GM23338 (cell line): Measurements from ENCODE around the gene DCAKD. TPM values are rescaled to one million over a fixed set of nuclear protein-coding genes. Genes with fewer than 3 reads are reported as not detected.

Source experiments
- ATAC-seq: fragments of 200-7000 bp; cut with Tn5 transposase; 3 replicates; pipeline ENCODE4 v1.9.1; 2020
- DNase-seq: peaks from one replicate; pipeline ENCODE4 v3.0.0-alpha.2; 2015; ENCODE audit warnings: low spot score
- H2AFZ ChIP-seq: fragments of 200-600 bp; sonication (generic); 2 replicates; pipeline ENCODE4 v1.8.0; 2016; ENCODE audit warnings: antibody characterized with exemption, mild to moderate bottlenecking, moderate library complexity
- H3F3A ChIP-seq: fragments of 200-600 bp; sonication (generic); replicated peaks from 2 replicates; pipeline ENCODE4 v1.8.0; 2017; ENCODE audit warnings: antibody characterized with exemption, mixed run types, low read depth
- H3K27ac ChIP-seq: fragments of 200-600 bp; sonication (generic); 2 replicates; pipeline ENCODE4 v1.6.1; 2016; ENCODE audit warnings: low read depth
- H3K27me3 ChIP-seq: fragments of 200-600 bp; sonication (generic); 2 replicates; pipeline ENCODE4 v1.8.0; 2016; ENCODE audit warnings: mild to moderate bottlenecking, mixed run types, moderate library complexity; ENCODE audit not compliant: insufficient read depth
- H3K36me3 ChIP-seq: fragments of 200-600 bp; sonication (generic); 2 replicates; pipeline ENCODE4 v1.8.0; 2016; ENCODE audit warnings: mild to moderate bottlenecking; ENCODE audit not compliant: insufficient read depth
- H3K4me1 ChIP-seq: fragments of 200-600 bp; sonication (generic); 2 replicates; pipeline ENCODE4 v1.8.0; 2016; ENCODE audit warnings: mild to moderate bottlenecking, moderate library complexity; ENCODE audit not compliant: insufficient read depth
- H3K4me2 ChIP-seq: fragments of 200-600 bp; sonication (generic); 2 replicates; pipeline ENCODE4 v1.7.1; 2017; ENCODE audit warnings: mixed run types
- H3K4me3 ChIP-seq: fragments of 200-600 bp; sonication (generic); 2 replicates; pipeline ENCODE4 v1.6.1; 2016; ENCODE audit warnings: mixed run types
- H3K79me2 ChIP-seq: fragments of 200-600 bp; sonication (generic); replicated peaks from 2 replicates; pipeline ENCODE4 v1.8.0; 2017; ENCODE audit warnings: mild to moderate bottlenecking; ENCODE audit not compliant: insufficient read depth
- H3K9me2 ChIP-seq: fragments of 200-600 bp; sonication (generic); 2 replicates; pipeline ENCODE4 v1.8.0; 2017; ENCODE audit not compliant: insufficient read depth
- H4K20me1 ChIP-seq: fragments of 200-600 bp; sonication (generic); replicated peaks from 2 replicates; pipeline ENCODE4 v1.8.0; 2017; ENCODE audit warnings: mild to moderate bottlenecking; ENCODE audit not compliant: insufficient read depth
- H3K27ac Mint-ChIP-seq: 2 replicates; pipeline ENCODE4 v1.8.0; 2020; ENCODE audit warnings: inconsistent platforms, mild to moderate bottlenecking, moderate library complexity, mixed read lengths
- H3K27me3 Mint-ChIP-seq: 3 replicates; pipeline ENCODE4 v1.8.0; 2022; ENCODE audit warnings: low read depth, mild to moderate bottlenecking, moderate library complexity, mixed read lengths, inconsistent platforms; ENCODE audit not compliant: insufficient read depth, poor library complexity
- H3K36me3 Mint-ChIP-seq: 3 replicates; pipeline ENCODE4 v1.8.0; 2021; ENCODE audit warnings: low read depth, mild to moderate bottlenecking, inconsistent platforms, moderate library complexity, mixed read lengths
- H3K4me1 Mint-ChIP-seq: 3 replicates; pipeline ENCODE4 v1.8.0; 2020; ENCODE audit warnings: mild to moderate bottlenecking, inconsistent platforms, mixed read lengths
- H3K4me3 Mint-ChIP-seq: 3 replicates; pipeline ENCODE4 v1.8.0; 2021; ENCODE audit warnings: moderate library complexity, mild to moderate bottlenecking, inconsistent platforms, mixed read lengths
- H3K9me3 Mint-ChIP-seq: 3 replicates; pipeline ENCODE4 v1.8.0; 2020; ENCODE audit warnings: moderate library complexity, mild to moderate bottlenecking, inconsistent platforms, mixed read lengths
- CREB1 ChIP-seq: fragments of 250-450 bp; sonication (Bioruptor Pico); IDR thresholded peaks from 2 replicates; pipeline ENCODE4 v1.5.0; 2020; ENCODE audit warnings: low read depth, mild to moderate bottlenecking, moderate library complexity
- CTCF ChIP-seq, 2 experiments: fragments of 200-600 bp in 1 of 2; sonication (generic) in 1 of 2; conservative IDR thresholded peaks; 2 replicates each; pipeline versions ENCODE4 v1.5.1 to v1.6.1; 2016 to 2017; ENCODE audit warnings: antibody characterized with exemption in 2 of 2, low read depth in 2 of 2, mild to moderate bottlenecking in 2 of 2, moderate library complexity in 1 of 2
- ETS1 ChIP-seq: IDR thresholded peaks from 2 replicates; pipeline ENCODE4 v1.6.1; 2016; ENCODE audit warnings: antibody characterized with exemption
- EZH2 ChIP-seq: fragments of 200-600 bp; sonication (generic); IDR thresholded peaks from one replicate; pipeline ENCODE4 v1.8.0; 2017; ENCODE audit warnings: antibody characterized with exemption, mild to moderate bottlenecking, low read depth; ENCODE audit not compliant: unreplicated experiment
- EZH2phosphoT487 ChIP-seq: fragments of 200-600 bp; sonication (generic); IDR thresholded peaks from one replicate; pipeline ENCODE4 v1.8.1; 2018; ENCODE audit warnings: antibody characterized with exemption; ENCODE audit not compliant: unreplicated experiment
- JUNB ChIP-seq: IDR thresholded peaks from one replicate; pipeline ENCODE4 v1.6.1; 2016; ENCODE audit warnings: antibody characterized with exemption; ENCODE audit not compliant: unreplicated experiment
- NANOG ChIP-seq: IDR thresholded peaks from 2 replicates; pipeline ENCODE4 v1.6.1; 2016; ENCODE audit warnings: antibody characterized with exemption, borderline replicate concordance
- POLR2AphosphoS5 ChIP-seq: IDR thresholded peaks from 2 replicates; pipeline ENCODE4 v1.6.1; 2016; ENCODE audit warnings: antibody characterized with exemption, low read depth
- REST ChIP-seq: IDR thresholded peaks from one replicate; pipeline ENCODE4 v1.6.1; 2018; ENCODE audit warnings: antibody characterized with exemption; ENCODE audit not compliant: unreplicated experiment
- STAT1 ChIP-seq: IDR thresholded peaks from one replicate; pipeline ENCODE4 v1.6.1; 2016; ENCODE audit warnings: antibody characterized with exemption; ENCODE audit not compliant: unreplicated experiment
- ZNF114 ChIP-seq: fragments of 250-450 bp; sonication (Bioruptor Pico); IDR thresholded peaks from 2 replicates; pipeline ENCODE4 v1.5.0; 2020; ENCODE audit warnings: mild to moderate bottlenecking, moderate library complexity
- ZNF331 ChIP-seq: fragments of 250-450 bp; sonication (Bioruptor Pico); IDR thresholded peaks from 2 replicates; pipeline ENCODE4 v1.5.0; 2020; ENCODE audit warnings: low read depth, mild to moderate bottlenecking, moderate library complexity
- ZNF462 ChIP-seq: fragments of 250-450 bp; sonication (Bioruptor Pico); IDR thresholded peaks from 2 replicates; pipeline ENCODE4 v1.5.0; 2020; ENCODE audit warnings: mild to moderate bottlenecking, moderate library complexity
- polyA plus RNA-seq: library from polyadenylated mRNA; unstranded; fragments of >200 nt; fragmentation: Nextera tagmentation; extraction: Ambion mirVana; gene quantifications from 2 replicates; pipeline ENCODE4 v1.2.1, GENCODE V29; 2016
- total RNA-seq: library from RNA; depleted of rRNA; stranded (reverse); fragments of >200 nt; shearing (Covaris generic); gene quantifications from 2 replicates; pipeline ENCODE4 v1.2.3, GENCODE V29; 2014

DCAKD gene
- total and polyA plus RNA-seq, 2 experiments from 2014 or later: 23.7 to 57.2 TPM

- no peaks in the 10 kb centered on the region; the same call in 1 of the 2 replicates for H3K9me2 ChIP-seq
- H2AFZ ChIP-seq: no peak overlapping the region
- no peaks in the 10 kb centered on the region for H4K20me1 ChIP-seq
- H3K4me1 ChIP-seq: peaks cover 15% of the 10 kb centered on the region
- H3F3A ChIP-seq: no peaks in the 10 kb centered on the region; the same call in 1 of the 2 replicates
- Mint-ChIP-seq H3K27ac (no peak overlapping the region), H3K4me3 (no peak overlapping the region), H3K27me3 (peaks cover 9% of the 10 kb centered on the region), H3K4me1 (peaks cover 26% of the 10 kb centered on the region), H3K9me3 (peaks cover 3% of the 10 kb centered on the region; the same call in 2 of the 3 replicates), H3K36me3 (no peaks in the 10 kb centered on the region; the same call in 2 of the 3 replicates)
- ATAC-seq (no peak), DNase-seq (no peak)
- no peak overlapping the region for H3K27ac ChIP-seq
- H3K79me2 ChIP-seq: no peaks in the 10 kb centered on the region
- no peaks in the 10 kb centered on the region for H3K36me3 ChIP-seq
- TF ChIP-seq ETS1 (no peak), NANOG (no peak), CTCF (conservative IDR thresholded peaks at IDR 0.05; ENCODE audit: low read depth in 2 of 2) (no peak), CREB1 (CRISPR knock-in tag) (no peak), JUNB (no peak), REST (no peak), EZH2 (no peak), POLR2AphosphoS5 (no peak), ZNF114 (no peak), STAT1 (no peak), ZNF462 (CRISPR knock-in tag) (no peak), ZNF331 (CRISPR knock-in tag) (no peak), EZH2phosphoT487 (no peak)
- no peak overlapping the region for H3K4me3 ChIP-seq
- peaks cover 1% of the 10 kb centered on the region; the same call in 1 of the 2 replicates for H3K27me3 ChIP-seq
- H3K4me2 ChIP-seq: no peak overlapping the region
Measured at GRCh38 chr17:44982113-44982702, 69.2 kb downstream of the DCAKD start.
